ENCODE data around the gene KLHL36.
"Not testable (repeated sequence)": the region's sequence is repeated elsewhere in the genome, so short reads cannot be mapped to it uniquely, and the experiment has no call there.

The KLHL36 gene

DNA sequence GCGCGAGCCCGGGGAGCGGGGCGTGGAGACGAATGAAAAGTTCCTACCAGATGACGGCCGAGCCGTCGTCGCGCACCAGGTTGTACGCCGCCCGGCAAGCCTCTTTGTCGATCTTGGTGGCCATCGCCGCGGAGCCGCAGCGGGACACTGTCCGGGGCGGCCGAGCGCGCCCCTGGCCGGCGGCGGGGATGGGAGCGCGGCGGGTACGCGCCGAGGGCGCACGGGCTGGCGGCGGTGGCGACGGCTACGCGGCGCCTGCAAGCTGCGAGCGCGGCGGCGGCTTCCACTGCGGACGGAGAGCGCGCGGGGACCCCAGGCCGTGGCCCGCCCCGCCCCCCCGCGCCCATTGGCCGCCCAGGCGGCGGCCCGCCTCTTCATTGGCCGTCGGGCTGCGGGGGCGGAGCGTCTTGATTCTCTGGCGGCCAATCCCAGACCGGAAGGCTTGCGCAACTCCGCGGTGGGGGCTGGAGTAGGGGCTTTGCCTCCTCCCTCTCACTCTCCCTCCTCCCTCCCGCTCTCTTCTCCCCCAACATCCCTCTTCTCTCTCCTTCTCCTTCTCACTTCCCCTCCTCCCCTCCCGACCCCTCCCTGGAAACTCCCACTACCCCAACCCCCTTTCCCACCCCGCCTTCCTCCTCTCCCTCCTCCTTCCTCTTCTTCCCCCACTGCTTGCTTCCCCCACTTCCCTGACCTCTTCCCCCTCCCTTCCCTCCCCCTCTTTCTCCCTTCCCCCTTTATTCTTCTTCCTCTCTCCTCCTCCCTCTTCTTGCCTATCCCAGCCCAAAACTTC is 30.3 kb upstream of the KLHL36 start, which contains the start of gene COTL1:
Gene COTL1 (minus strand): TSS at position 288 of the 790 bp plus-strand sequence. CDS start 164 bp downstream, at position 124.
- DNase-seq (ENCODE audit: low read depth), result peak; percentile 98
- peak within 1 kb of the TSS; percentile 50 for H3K4me3 ChIP-seq (ENCODE audit: low read depth, low read length)
- TF ChIP-seq POLR2A (IDR thresholded peaks at IDR 0.05; ENCODE audit: extremely low read depth, insufficient read length) (peak; percentile 34), MYC (IDR thresholded peaks at IDR 0.05; ENCODE audit: low read depth, low read length) (peak; percentile 4; the same call in 1 of the 2 replicates), CTCF (IDR thresholded peaks at IDR 0.05; ENCODE audit: low read depth, low read length) (no peak)
- TF ChIP-seq, protein P1, sequence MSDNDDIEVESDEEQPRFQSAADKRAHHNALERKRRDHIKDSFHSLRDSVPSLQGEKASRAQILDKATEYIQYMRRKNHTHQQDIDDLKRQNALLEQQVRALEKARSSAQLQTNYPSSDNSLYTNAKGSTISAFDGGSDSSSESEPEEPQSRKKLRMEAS (IDR thresholded peaks at IDR 0.05; ENCODE audit: low read depth, low read length), result no peak

GRCh38 chr16:84618581-84619460 is 29.5 kb upstream of the KLHL36 start:
- peak; percentile 68 for DNase-seq (ENCODE audit: low read depth)
- H3K4me3 ChIP-seq (ENCODE audit: low read depth, low read length), result no peak overlapping the region
- TF ChIP-seq POLR2A (IDR thresholded peaks at IDR 0.05; ENCODE audit: extremely low read depth, insufficient read length) (no peak), CTCF (IDR thresholded peaks at IDR 0.05; ENCODE audit: low read depth, low read length) (no peak), MYC (IDR thresholded peaks at IDR 0.05; ENCODE audit: low read depth, low read length) (no peak)
- TF ChIP-seq, protein P1 (IDR thresholded peaks at IDR 0.05; ENCODE audit: low read depth, low read length), result peak; percentile 41

DNA sequence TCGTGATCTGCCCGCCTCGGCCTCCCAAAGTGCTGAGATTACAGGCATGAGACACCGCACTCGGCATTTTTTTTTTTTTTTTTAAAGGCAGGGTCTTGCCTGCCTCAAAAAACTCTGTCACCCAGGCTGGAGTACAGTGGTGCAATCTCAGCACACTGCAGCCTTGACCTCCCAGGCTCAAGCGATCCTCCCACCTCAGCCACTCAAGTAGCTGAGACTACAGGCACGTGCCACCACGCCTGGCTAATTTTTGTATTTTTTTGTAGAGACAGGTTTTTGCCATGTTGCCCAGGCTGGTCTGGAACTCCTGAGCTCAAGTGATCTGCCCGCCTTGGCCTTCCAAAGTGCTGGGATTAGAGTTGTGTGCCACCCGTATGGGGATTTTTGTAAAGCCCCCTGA is 27.4 kb upstream of the KLHL36 start:
- not testable (repeated sequence) for DNase-seq (ENCODE audit: low read depth); H3K4me3 ChIP-seq (ENCODE audit: low read depth, low read length)

DNA sequence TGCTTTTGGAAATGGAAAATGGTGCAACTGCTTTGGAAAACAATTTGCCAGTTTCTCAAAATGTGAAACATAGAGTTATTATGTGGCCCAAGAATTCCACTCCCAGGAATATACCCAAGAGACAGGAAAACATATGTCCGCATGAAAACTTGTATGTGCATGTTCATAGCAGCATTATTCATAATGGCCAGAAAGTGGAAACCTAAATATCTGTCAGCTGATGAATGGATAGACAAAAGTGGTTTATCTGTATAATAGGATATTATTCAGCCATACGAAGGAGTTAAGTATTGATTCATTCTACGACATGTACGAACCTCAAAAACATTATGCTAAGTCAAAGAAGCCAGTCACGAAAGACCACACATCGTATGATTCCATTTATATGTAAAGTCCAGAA is 22.8 kb upstream of the KLHL36 start:
- TF ChIP-seq, protein P1 (IDR thresholded peaks at IDR 0.05; ENCODE audit: low read depth, low read length), result no peak
- no peak for DNase-seq (ENCODE audit: low read depth)
- H3K4me3 ChIP-seq (ENCODE audit: low read depth, low read length), result no peak overlapping the region

GRCh38 chr16:84628226-84628731 is 20.0 kb upstream of the KLHL36 start:
- no peak for DNase-seq (ENCODE audit: low read depth)
- H3K4me3 ChIP-seq (ENCODE audit: low read depth, low read length), result no peak overlapping the region

DNA sequence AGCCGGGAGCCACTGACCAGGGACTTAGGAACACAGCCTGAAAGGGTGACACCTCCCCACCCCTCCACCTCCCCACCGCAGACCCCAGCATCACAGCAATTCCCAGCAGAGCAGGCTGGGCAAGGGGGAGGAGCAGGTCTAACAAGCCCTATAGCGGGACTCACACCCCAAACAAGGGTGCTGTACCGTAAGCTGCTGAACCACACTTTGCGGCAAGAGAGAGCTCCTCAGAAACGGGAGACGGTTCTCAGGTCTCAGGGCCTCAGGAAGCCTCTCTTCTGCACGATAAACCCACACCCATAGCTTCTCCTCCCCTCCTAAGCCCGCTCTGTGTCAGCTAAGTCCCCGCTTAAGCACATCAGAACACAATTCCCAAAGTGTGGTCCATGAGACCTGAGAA is 18.7 kb upstream of the KLHL36 start:
- no peak for DNase-seq (ENCODE audit: low read depth)
- no peak for TF ChIP-seq POLR2A (IDR thresholded peaks at IDR 0.05; ENCODE audit: extremely low read depth, insufficient read length)
- no peak for TF ChIP-seq MYC (IDR thresholded peaks at IDR 0.05; ENCODE audit: low read depth, low read length)
- no peak for TF ChIP-seq CTCF (IDR thresholded peaks at IDR 0.05; ENCODE audit: low read depth, low read length)
- TF ChIP-seq, protein P1 (IDR thresholded peaks at IDR 0.05; ENCODE audit: low read depth, low read length), result no peak
- H3K4me3 ChIP-seq (ENCODE audit: low read depth, low read length), result no peak overlapping the region

More at GRCh38 chr16:84628226-84628731, 20.0 kb upstream of the KLHL36 start:
- TF ChIP-seq POLR2A (IDR thresholded peaks at IDR 0.05; ENCODE audit: extremely low read depth, insufficient read length), result no peak

DNA sequence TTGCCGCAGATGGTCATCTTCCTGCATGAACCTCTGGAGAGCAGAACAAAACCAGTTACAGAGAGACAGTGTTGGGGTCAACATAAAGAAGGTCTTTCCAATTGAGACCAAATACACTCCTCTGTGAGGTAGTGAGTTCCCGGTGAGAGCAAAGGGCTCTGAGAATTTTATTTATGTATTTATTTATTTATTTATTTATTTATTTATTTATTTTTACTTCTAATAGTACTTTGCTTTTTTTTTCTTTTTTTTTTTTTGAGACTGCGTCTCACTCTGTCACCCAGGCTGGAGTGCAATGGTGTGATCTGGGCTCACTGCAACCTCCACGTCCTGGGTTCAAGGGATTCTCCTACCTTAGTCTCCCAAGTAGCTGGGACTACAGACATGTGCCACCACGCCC is 18.3 kb upstream of the KLHL36 start:
- no peak overlapping the region for H3K4me3 ChIP-seq (ENCODE audit: low read depth, low read length)
- DNase-seq (ENCODE audit: low read depth), result no peak
- TF ChIP-seq POLR2A (IDR thresholded peaks at IDR 0.05; ENCODE audit: extremely low read depth, insufficient read length) (no peak), CTCF (IDR thresholded peaks at IDR 0.05; ENCODE audit: low read depth, low read length) (no peak), MYC (IDR thresholded peaks at IDR 0.05; ENCODE audit: low read depth, low read length) (no peak)
- TF ChIP-seq, protein P1 (IDR thresholded peaks at IDR 0.05; ENCODE audit: low read depth, low read length), result no peak

All from NB4 (cell line).